Prostate gland (tissue), 2 donors: ENCODE data around the gene ZNF324.
"Not testable (repeated sequence)": the region's sequence is repeated elsewhere in the genome, so short reads cannot be mapped to it uniquely, and the experiment has no call there.

Experiments
- CTCF ChIP-seq, 4 experiments: fragments of 200-600 bp in 2 of 4; fragments of 450-650 bp in 2 of 4; sonication (generic) in 2 of 4; IDR thresholded peaks; 1 replicate in 3 of 4; 2 replicates in 1 of 4; pipeline ENCODE4 v1.5.1; 2016 to 2019; ENCODE audit warnings: antibody characterized with exemption in 4 of 4, mild to moderate bottlenecking in 2 of 4, moderate library complexity in 2 of 4
- POLR2A ChIP-seq: fragments of 450-650 bp; IDR thresholded peaks from one replicate; pipeline ENCODE4 v1.6.1; 2016; ENCODE audit warnings: antibody characterized with exemption, mild to moderate bottlenecking
- POLR2AphosphoS5 ChIP-seq: sonication (generic); formaldehyde crosslinking; IDR thresholded peaks from one replicate; pipeline ENCODE4 v1.6.1; 2017; ENCODE audit warnings: antibody characterized with exemption

GRCh38 chr19:58507602-58508223, 40.8 kb downstream of the ZNF324 start:
- not testable (repeated sequence) for TF ChIP-seq POLR2A; CTCF (IDR thresholded peaks at IDR 0.05); POLR2AphosphoS5
